A549 (cell line): ENCODE results near the gene P3H2. TPM values are rescaled to one million over a fixed set of nuclear protein-coding genes. Genes with fewer than 3 reads are reported as not detected.

Experiments
- ATAC-seq, 2 experiments: fragments of 200-7000 bp in 1 of 2; fragments of >200 bp in 1 of 2; cut with Nextera tagmentation in 1 of 2; cut with Tn5 transposase in 1 of 2; 3 replicates each; pipeline versions ENCODE4 v1.8.0 to v1.9.1; 2018 to 2020; ENCODE audit warnings: mild to moderate bottlenecking in 1 of 2, moderate library complexity in 1 of 2
- CTCF ChIA-PET: fragments of 300-600 bp; sonication (Branson Sonifier 250); formaldehyde crosslinking; extraction: SDS; loops from one replicate; lab custom pipeline; 2021; ENCODE audit warnings: antibody characterized with exemption, inconsistent platforms; lab: Yijun Ruan, JAX
- POLR2A ChIA-PET: fragments of 350-600 bp; formaldehyde crosslinking; extraction: SDS; loops from one replicate; lab custom pipeline; 2021; ENCODE audit warnings: antibody characterized with exemption, inconsistent platforms; lab: Yijun Ruan, JAX
- DNase-seq, 2 experiments: peaks; one replicate each; pipeline versions ENCODE4 v3.0.0 to v3.0.0-alpha.2; 2011 to 2016; ENCODE audit warnings: low read depth in 1 of 2, low spot score in 1 of 2
- FAIRE-seq: peaks from 2 replicates; lab custom pipeline; 2011; peaks lifted over from hg19 to GRCh38; lab: Jason Lieb, UNC
- H3K27ac ChIP-seq, 2 experiments: fragments of >200 bp; sonication (Bioruptor Twin); formaldehyde crosslinking; 3 replicates each; pipeline ENCODE4 v1.5.1; 2016 to 2017
- H3K4me1 ChIP-seq: fragments of >200 bp; sonication (Bioruptor Twin); formaldehyde crosslinking; 3 replicates; pipeline ENCODE4 v1.6.1; 2016
- H3K4me2 ChIP-seq: fragments of >200 bp; sonication (Bioruptor Twin); formaldehyde crosslinking; 3 replicates; pipeline ENCODE4 v1.6.1; 2016
- H3K4me3 ChIP-seq: fragments of >200 bp; sonication (Bioruptor Twin); formaldehyde crosslinking; 3 replicates; pipeline ENCODE4 v1.5.1; 2016
- H3K9me3 ChIP-seq: fragments of >200 bp; sonication (Bioruptor Twin); formaldehyde crosslinking; 3 replicates; pipeline ENCODE4 v1.6.1; 2016
- CEBPB ChIP-seq, 2 experiments: fragments of >200 bp in 1 of 2; sonication (Bioruptor Twin) in 1 of 2; formaldehyde crosslinking in 1 of 2; IDR thresholded peaks; 2 replicates each; pipeline ENCODE4 v1.6.1; 2012 to 2016
- CHD2 ChIP-seq: fragments of 150-350 bp; IDR thresholded peaks from 2 replicates; pipeline ENCODE4 v1.6.1; 2014; ENCODE audit warnings: low read length; ENCODE audit not compliant: partially characterized antibody
- ESRRA ChIP-seq: fragments of 150-350 bp; IDR thresholded peaks from 2 replicates; pipeline ENCODE4 v1.6.1; 2014; ENCODE audit warnings: mild to moderate bottlenecking, low read length, borderline replicate concordance
- FOSL2 ChIP-seq, 2 experiments: fragments of 450-650 bp in 1 of 2; fragments of >200 bp in 1 of 2; sonication (Bioruptor Twin) in 1 of 2; formaldehyde crosslinking; IDR thresholded peaks; 2 replicates each; pipeline versions ENCODE4 v1.5.0 to v1.6.1; 2016 to 2020; ENCODE audit warnings: mild to moderate bottlenecking in 1 of 2, moderate library complexity in 1 of 2
- GATA3 ChIP-seq: IDR thresholded peaks from 2 replicates; pipeline ENCODE4 v1.6.1; 2012; ENCODE audit warnings: borderline replicate concordance
- MAFK ChIP-seq: fragments of 450-650 bp; IDR thresholded peaks from 2 replicates; pipeline ENCODE4 v1.6.1; 2014; ENCODE audit not compliant: partially characterized antibody
- MYC ChIP-seq: IDR thresholded peaks from 2 replicates; pipeline ENCODE4 v1.6.1; 2012; ENCODE audit warnings: mild to moderate bottlenecking, inconsistent platforms, low read length, improper control_type of control experiment, borderline replicate concordance
- NFE2L2 ChIP-seq: fragments of 150-350 bp; conservative IDR thresholded peaks from 2 replicates; pipeline ENCODE4 v1.6.1; 2014; ENCODE audit warnings: low read length
- RNF2 ChIP-seq: fragments of 200-600 bp; sonication (generic); IDR thresholded peaks from 2 replicates; pipeline ENCODE4 v1.6.1; 2016; ENCODE audit warnings: low read depth, mild to moderate bottlenecking, antibody characterized with exemption, moderate library complexity, borderline replicate concordance
- TP53 ChIP-seq: fragments of 250-450 bp; sonication (Bioruptor Pico); IDR thresholded peaks from 2 replicates; pipeline ENCODE4 v1.5.0; 2021; ENCODE audit warnings: mild to moderate bottlenecking, moderate library complexity
- ZC3H11A ChIP-seq: fragments of 450-650 bp; IDR thresholded peaks from 2 replicates; pipeline ENCODE4 v1.6.1; 2014; ENCODE audit warnings: antibody characterized with exemption, mild to moderate bottlenecking
- ZFP36 ChIP-seq: fragments of 450-650 bp; IDR thresholded peaks from 2 replicates; pipeline ENCODE4 v1.6.1; 2014; ENCODE audit warnings: borderline replicate concordance; ENCODE audit not compliant: partially characterized antibody
- WGBS: methylation state at CpG from one replicate; pipeline ENCODE4 v1.1.6; 2017; ENCODE audit errors: missing lambda C conversion rate; 5-methylcytosine and 5-hydroxymethylcytosine counted together
- polyA plus RNA-seq, 4 experiments: library from polyadenylated mRNA; depleted of rRNA in 3 of 4; stranded (reverse); fragments of >200 nt; fragmentation: RNase III in 1 of 4; extraction: RNeasy Plus Mini Kit Qiagen cat#74134 plus additional on column Dnase treatment in 1 of 4; gene quantifications; 2 replicates in 3 of 4; 3 replicates in 1 of 4; pipeline ENCODE4 v1.2.3, GENCODE V29; 2011 to 2017
- TF ChIP-seq, protein P1 (sequence below): fragments of 250-450 bp; sonication (Bioruptor Pico); IDR thresholded peaks from 2 replicates; pipeline ENCODE4 v1.5.0; 2020; ENCODE audit warnings: low read depth, mild to moderate bottlenecking, moderate library complexity

Gene P3H2
- polyA plus RNA-seq, 2 of the 4 experiments (the other 2 are of a cell fraction) = 56.6 to 72.5 TPM

DNA sequence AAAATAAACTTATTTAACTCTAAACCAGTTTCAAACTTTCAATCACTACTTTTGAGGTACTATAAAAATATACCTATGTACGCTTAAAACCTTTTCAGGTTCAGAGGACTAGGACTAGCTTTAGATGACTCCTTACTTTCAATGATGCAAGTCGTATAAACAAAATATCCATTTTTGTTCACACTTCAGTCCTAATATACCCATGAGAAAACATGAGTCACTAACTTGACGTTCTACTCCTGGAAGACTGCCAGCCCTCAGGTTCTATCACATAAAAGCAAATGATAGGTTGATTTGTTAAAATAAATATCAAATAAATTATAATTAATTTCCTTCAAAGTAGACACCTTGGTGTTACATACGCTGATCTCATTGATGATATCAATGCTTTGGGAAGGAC is 10.6 kb upstream of the P3H2 start:
- peak in 1 of 2 experiments; percentile 63 for DNase-seq
- POLR2A ChIA-PET = no interaction called here
- WGBS = 25% methylated on average over 4 of the region's 4 CpGs

DNA sequence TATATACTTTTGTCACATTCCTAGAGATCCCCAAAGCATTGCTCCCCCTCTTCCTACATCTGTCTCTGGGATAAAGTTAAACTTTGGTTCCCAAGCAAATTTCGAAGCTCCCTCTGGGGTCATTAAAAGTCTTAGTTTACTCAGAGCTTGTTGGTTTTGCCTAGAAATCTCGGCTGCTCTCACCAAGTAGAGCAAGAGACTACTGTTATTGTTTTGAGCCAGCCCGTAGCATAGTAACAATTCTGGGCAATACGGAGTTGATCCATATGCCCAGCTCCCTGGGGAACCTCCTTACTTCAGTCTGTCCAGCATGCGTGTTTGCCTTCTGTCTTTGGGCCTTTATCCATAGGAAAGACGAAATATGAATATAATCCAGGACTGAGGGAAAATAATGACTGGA is 10.0 kb upstream of the P3H2 start:
- no peak for ATAC-seq
- no peak for FAIRE-seq
- Histone ChIP-seq H3K4me3 (no peak overlapping the region), H3K27ac (peak overlapping the region in 1 of 2 experiments; percentile 28; a peak in 1 of 6 replicates), H3K4me2 (peak overlapping the region; percentile 34; the same call in 2 of the 3 replicates), H3K4me1 (peaks cover 16% of the 10 kb centered on the region), H3K9me3 (no peaks in the 10 kb centered on the region)
- TF ChIP-seq, protein P1, sequence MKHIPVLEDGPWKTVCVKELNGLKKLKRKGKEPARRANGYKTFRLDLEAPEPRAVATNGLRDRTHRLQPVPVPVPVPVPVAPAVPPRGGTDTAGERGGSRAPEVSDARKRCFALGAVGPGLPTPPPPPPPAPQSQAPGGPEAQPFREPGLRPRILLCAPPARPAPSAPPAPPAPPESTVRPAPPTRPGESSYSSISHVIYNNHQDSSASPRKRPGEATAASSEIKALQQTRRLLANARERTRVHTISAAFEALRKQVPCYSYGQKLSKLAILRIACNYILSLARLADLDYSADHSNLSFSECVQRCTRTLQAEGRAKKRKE (CRISPR knock-in tag) = no peak
- no peak for TF ChIP-seq ZC3H11A
- no peak for TF ChIP-seq ESRRA
- no peak for TF ChIP-seq CEBPB (IDR thresholded peaks at IDR 0.05)
- POLR2A ChIA-PET = no interaction called here
- CTCF ChIA-PET = no interaction called here
- no peak for DNase-seq
- 85% methylated on average over 6 of the region's 6 CpGs for WGBS

More for the DNA sequence above, 10.6 kb upstream of the P3H2 start:
- TF ChIP-seq ZFP36 = no peak
- TF ChIP-seq FOSL2 (IDR thresholded peaks at IDR 0.05) = 0 out of 2 replicates have a peak, but pooled peaks have one; percentile 15
- peak; percentile 54 for TF ChIP-seq FOSL2 (CRISPR knock-in tag; IDR thresholded peaks at IDR 0.05)
- TF ChIP-seq, all 56 proteins: peak for 1
- ATAC-seq (no peak), FAIRE-seq (no peak)
- CTCF ChIA-PET = no interaction called here
- no peak overlapping the region; a peak in 1 of 6 replicates for H3K27ac ChIP-seq
- peaks cover 10% of the 10 kb centered on the region for H3K4me1 ChIP-seq
- H3K9me3 ChIP-seq = no peaks in the 10 kb centered on the region
- H3K4me2 ChIP-seq = peak overlapping the region; percentile 34; the same call in 2 of the 3 replicates
- no peak overlapping the region for H3K4me3 ChIP-seq

DNA sequence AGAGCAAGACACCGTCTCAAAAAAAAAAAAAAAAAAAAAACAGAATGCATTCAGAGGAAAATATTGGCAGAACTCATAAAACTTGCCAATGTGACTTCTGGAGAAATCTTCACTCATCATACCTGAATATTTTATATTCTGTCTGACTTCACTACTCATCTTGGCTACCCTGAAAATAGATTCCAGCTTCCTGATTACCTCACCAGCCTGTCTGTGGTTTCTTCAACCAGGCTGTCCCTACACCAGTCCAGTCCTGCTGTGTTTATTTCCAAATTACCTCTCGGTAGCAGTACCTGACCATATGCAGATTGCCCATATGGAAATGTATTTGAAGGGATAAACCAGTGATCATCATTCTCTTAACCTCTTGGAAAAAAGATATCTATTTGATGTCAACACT is 9.3 kb upstream of the P3H2 start:
- FAIRE-seq (no peak), ATAC-seq (no peak), DNase-seq (no peak)
- H3K4me2 ChIP-seq = no peak overlapping the region
- ChIA-PET POLR2A (no interaction called here), CTCF (interaction anchor here (1.6 kb wide), 1 partner anchor 9 kb away, joined by 6 read pairs; the partner anchor contains the start of gene P3H2)
- 82% methylated on average over 2 of the region's 2 CpGs for WGBS
- no peak overlapping the region; a peak in 1 of 6 replicates for H3K27ac ChIP-seq
- no peak for TF ChIP-seq NFE2L2
- no peak for TF ChIP-seq MYC
- H3K9me3 ChIP-seq = no peaks in the 10 kb centered on the region
- no peak overlapping the region for H3K4me3 ChIP-seq
- H3K4me1 ChIP-seq = peaks cover 22% of the 10 kb centered on the region

DNA sequence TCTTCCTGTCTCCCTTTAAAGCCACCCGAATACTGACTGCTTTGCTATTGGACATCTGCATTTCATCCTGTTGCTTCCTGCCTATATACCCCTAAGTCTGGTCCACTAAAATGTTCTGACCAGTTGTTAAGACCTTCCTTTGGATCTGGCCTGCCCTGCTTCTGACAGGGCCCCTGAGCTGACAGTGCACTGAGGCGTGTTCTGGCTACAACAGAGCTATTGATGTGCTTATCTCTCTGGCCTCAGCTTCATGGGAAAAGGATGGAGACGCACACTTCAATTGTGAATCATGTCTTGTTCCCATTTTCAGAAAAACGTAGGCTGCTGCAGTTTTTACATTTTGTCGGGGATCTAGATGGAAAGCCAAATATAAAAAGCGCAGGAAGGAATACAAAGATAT is 7.1 kb upstream of the P3H2 start:
- DNase-seq = no peak
- no peak for ATAC-seq
- Histone ChIP-seq H3K4me3 (no peak overlapping the region), H3K9me3 (no peaks in the 10 kb centered on the region), H3K27ac (no peak overlapping the region; a peak in 1 of 6 replicates), H3K4me2 (no peak overlapping the region), H3K4me1 (peaks cover 32% of the 10 kb centered on the region)
- 88% methylated on average over 6 of the region's 6 CpGs for WGBS
- ChIA-PET CTCF (no interaction called here), POLR2A (no interaction called here)
- no peak for FAIRE-seq
- TF ChIP-seq FOSL2 (IDR thresholded peaks at IDR 0.05) = no peak
- no peak for TF ChIP-seq FOSL2 (CRISPR knock-in tag; IDR thresholded peaks at IDR 0.05)

DNA sequence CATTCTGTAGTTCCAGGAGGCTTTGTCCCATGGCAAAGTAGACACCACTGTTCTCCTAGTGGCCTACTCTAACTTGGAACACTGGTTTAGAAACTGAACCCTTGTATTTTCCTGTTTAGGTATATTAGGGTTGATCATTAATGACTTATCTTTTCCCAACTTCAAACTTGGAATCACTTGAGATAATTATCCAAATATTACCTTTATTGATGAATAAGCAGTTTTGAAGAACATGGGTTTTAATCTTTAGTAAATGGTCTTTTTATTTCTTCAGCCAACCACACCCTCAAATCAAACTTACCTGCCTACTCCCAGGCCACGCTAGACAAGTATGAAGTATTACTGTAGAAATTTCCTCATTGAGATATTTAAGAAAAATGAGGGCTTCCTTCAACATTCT is 6.5 kb upstream of the P3H2 start:
- ChIA-PET CTCF (no interaction called here), POLR2A (interaction anchor here (0.6 kb wide), 1 partner anchor 802 kb away, joined by 4 read pairs; no protein-coding TSS in a partner anchor)
- no peak for DNase-seq

DNA sequence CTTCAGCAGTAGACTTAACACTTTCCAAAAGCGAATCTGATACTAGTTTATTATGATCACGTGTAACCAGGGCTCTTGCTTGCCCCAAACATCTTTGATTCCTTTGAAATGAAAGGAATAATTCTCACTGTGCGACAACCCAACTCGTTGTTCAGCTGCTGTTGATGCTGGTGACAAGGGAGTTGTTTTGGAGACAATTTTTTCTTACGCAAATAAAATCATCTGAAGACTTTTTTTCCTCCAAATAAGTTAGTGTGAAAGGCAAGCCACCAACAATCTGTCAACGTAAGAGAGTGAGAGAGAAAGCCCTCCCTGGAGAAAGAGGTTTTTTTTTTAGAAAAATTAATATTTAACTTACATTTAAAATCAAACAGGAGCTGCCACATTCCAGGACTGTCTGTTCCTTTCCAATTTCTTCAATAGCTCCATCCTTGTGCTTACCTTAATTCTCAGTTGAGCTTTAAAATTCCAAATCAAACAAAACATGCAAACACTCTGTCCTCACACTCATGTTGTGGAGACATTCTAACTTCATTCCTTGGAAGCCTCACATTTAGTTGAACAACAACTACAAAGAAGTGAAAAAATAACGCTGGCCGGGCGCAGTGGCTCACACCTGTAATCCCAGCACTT is 4.9 kb upstream of the P3H2 start:
- H3K4me1 ChIP-seq = peaks cover 43% of the 10 kb centered on the region
- TF ChIP-seq ZFP36 = no peak
- no peak for TF ChIP-seq MAFK
- no peak for TF ChIP-seq RNF2
- no peak for TF ChIP-seq GATA3
- no peak for TF ChIP-seq ZC3H11A
- TF ChIP-seq TP53 (CRISPR knock-in tag) = no peak
- WGBS = 61% methylated on average over 9 of the region's 9 CpGs
- no peak for DNase-seq
- ATAC-seq = no peak
- H3K4me2 ChIP-seq = peak overlapping the region; percentile 46; the same call in 2 of the 3 replicates
- CTCF ChIA-PET = interaction anchor here (1.4 kb wide), 1 partner anchor 71 kb away, joined by 5 read pairs; no protein-coding TSS in a partner anchor
- H3K9me3 ChIP-seq = no peaks in the 10 kb centered on the region
- no peak for FAIRE-seq
- H3K4me3 ChIP-seq = no peak overlapping the region
- POLR2A ChIA-PET = no interaction called here
- peak overlapping the region; percentile 57 to 62; a peak in 4 of 6 replicates for H3K27ac ChIP-seq

More for the DNA sequence above, 6.5 kb upstream of the P3H2 start:
- peak overlapping the region in 1 of 2 experiments; percentile 57; a peak in 1 of 6 replicates for H3K27ac ChIP-seq
- ATAC-seq (no peak), FAIRE-seq (no peak)
- H3K4me2 ChIP-seq = no peak overlapping the region
- no peak overlapping the region for H3K4me3 ChIP-seq
- TF ChIP-seq CHD2 = no peak
- TF ChIP-seq MAFK = peak; percentile 89
- peaks cover 38% of the 10 kb centered on the region for H3K4me1 ChIP-seq
- H3K9me3 ChIP-seq = no peaks in the 10 kb centered on the region
- WGBS = 82% methylated on average over 1 of the region's 1 CpG
